ENCODE data around the gene INPP5A. TPM values are rescaled to one million over a fixed set of nuclear protein-coding genes. Genes with fewer than 3 reads are reported as not detected.

INPP5A gene
- total and polyA plus RNA-seq, 2 donors (not counting 1 experiment from before 2014, with no cell fraction given): 9.3 to 87.8 TPM

DNA sequence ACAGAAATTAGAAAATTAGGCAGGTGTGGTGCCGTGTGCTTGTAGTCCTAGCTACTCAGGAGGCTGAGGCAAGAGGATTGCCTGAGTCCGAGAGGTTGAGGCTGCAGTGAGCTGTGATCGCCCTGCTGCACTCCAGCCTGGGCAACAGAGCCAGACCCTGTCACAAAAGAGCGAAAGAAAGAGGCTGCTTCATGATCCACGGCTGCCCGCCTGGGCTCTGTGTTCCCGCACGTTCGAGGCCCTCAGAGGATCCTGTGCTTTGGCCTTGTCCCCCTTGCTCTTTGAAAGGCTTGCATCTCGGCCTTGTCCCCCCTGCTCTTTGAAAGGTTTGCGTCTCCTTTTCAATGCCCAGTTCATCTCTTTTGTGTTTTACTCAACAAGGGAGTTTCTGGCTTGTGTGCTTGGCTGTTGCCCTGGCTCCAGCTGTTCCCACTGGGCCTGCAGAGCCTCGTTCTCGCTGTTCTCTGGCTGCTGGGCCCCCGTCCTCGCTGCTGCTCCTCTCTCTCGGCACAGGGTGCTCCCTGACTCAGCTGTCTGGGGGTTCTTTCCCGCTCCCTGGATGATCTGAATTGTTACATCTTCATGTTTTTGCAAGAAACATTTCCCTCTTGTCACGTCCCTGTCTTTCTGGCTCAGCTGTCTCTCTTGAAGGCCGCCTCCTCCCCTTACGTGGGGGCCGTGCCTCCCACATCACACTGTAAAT lies 45.1 kb upstream of the INPP5A start:
- Histone ChIP-seq H3K27me3 (replicated peaks in 1 of 4; ENCODE audit: control extremely low read depth in 1 of 4, control insufficient read depth in 3 of 4, insufficient read depth in 4 of 4, low read length in 3 of 4) (peaks cover 0 to 9% (median under 1%) of the 10 kb centered on the region in 4 experiments), H2AFZ (ENCODE audit: insufficient read depth, low read depth, low read length, poor library complexity, severe bottlenecking) (no peak overlapping the region), H4K20me1 (ENCODE audit: control insufficient read depth, insufficient read depth, low read length, poor library complexity, severe bottlenecking) (no peaks in the 10 kb centered on the region), H3K36me3 (replicated peaks in 1 of 2; ENCODE audit: control extremely low read depth in 1 of 2, control insufficient read depth in 1 of 2, extremely low read depth in 1 of 2, insufficient read depth in 2 of 2, low read length in 1 of 2) (no peaks in the 10 kb centered on the region), H3K27ac (ENCODE audit: low read length in 2 of 2) (no peak overlapping the region), H3K79me2 (ENCODE audit: control insufficient read depth, insufficient read depth, low read length) (no peaks in the 10 kb centered on the region), H3K9ac (ENCODE audit: low read length) (no peak overlapping the region), H3K4me3 (ENCODE audit: control extremely low read depth in 1 of 5, extremely low read depth in 1 of 5, insufficient read depth in 1 of 5, low read depth in 2 of 5, low read length in 4 of 5) (no peak overlapping the region), H3K4me1 (ENCODE audit: control insufficient read depth in 2 of 2, insufficient read depth in 2 of 2, low read length in 2 of 2) (no peaks in the 10 kb centered on the region), H3K4me2 (replicated peaks; ENCODE audit: low read depth, low read length, poor library complexity, severe bottlenecking) (no peak overlapping the region), H3K9me3 (ENCODE audit: control extremely low read depth in 1 of 3, control insufficient read depth in 2 of 3, insufficient read depth in 1 of 3, low read length in 2 of 3) (peaks cover 0 to 15% (median 0%) of the 10 kb centered on the region in 3 donors)
- no peak overlapping the region for H3K4me3 Mint-ChIP-seq
- no peaks in the 10 kb centered on the region for H3K4me1 Mint-ChIP-seq
- intact Hi-C loops (cut with micrococcal nuclease): no loop called here
- no peak overlapping the region for H3K27ac Mint-ChIP-seq
- H3K27me3 Mint-ChIP-seq: peaks cover 12% of the 10 kb centered on the region
- no peak for ATAC-seq (ENCODE audit: low read depth)
- DNase-seq: no peak
- TF ChIP-seq CTCF (IDR thresholded peaks at IDR 0.05) (no peak), EZH2 (IDR thresholded peaks at IDR 0.05; ENCODE audit: borderline replicate concordance, insufficient read depth, low read depth, low read length, poor library complexity, severe bottlenecking) (no peak)
- POLR2A ChIA-PET: no interaction called here
- H3K9me3 Mint-ChIP-seq (ENCODE audit: insufficient read depth): no peaks in the 10 kb centered on the region
- 93% methylated on average over 21 of the region's 21 CpGs for WGBS (ENCODE audit: insufficient coverage)
- CTCF ChIA-PET: no interaction called here

- H4K20me1 ChIP-seq (ENCODE audit: control insufficient read depth, insufficient read depth, low read length, poor library complexity, severe bottlenecking): no peaks in the 10 kb centered on the region
- Mint-ChIP-seq H3K27me3 (peaks cover 12% of the 10 kb centered on the region), H3K4me1 (no peaks in the 10 kb centered on the region), H3K4me3 (no peak overlapping the region), H3K9me3 (ENCODE audit: insufficient read depth) (no peaks in the 10 kb centered on the region), H3K27ac (no peak overlapping the region)
- H3K79me2 ChIP-seq (ENCODE audit: control insufficient read depth, insufficient read depth, low read length): no peaks in the 10 kb centered on the region
- no peak for ATAC-seq (ENCODE audit: low read depth)
- TF ChIP-seq CTCF (IDR thresholded peaks at IDR 0.05): no peak
- TF ChIP-seq EZH2 (IDR thresholded peaks at IDR 0.05; ENCODE audit: borderline replicate concordance, insufficient read depth, low read depth, low read length, poor library complexity, severe bottlenecking): no peak
- no peaks in the 10 kb centered on the region for H3K36me3 ChIP-seq (replicated peaks in 1 of 2; ENCODE audit: control extremely low read depth in 1 of 2, control insufficient read depth in 1 of 2, extremely low read depth in 1 of 2, insufficient read depth in 2 of 2, low read length in 1 of 2)
- ChIA-PET CTCF (no interaction called here), POLR2A (no interaction called here)
- no peak overlapping the region for H3K4me2 ChIP-seq (replicated peaks; ENCODE audit: low read depth, low read length, poor library complexity, severe bottlenecking)
- H3K4me3 ChIP-seq (ENCODE audit: control extremely low read depth in 1 of 5, extremely low read depth in 1 of 5, insufficient read depth in 1 of 5, low read depth in 2 of 5, low read length in 4 of 5): no peak overlapping the region
- H2AFZ ChIP-seq (ENCODE audit: insufficient read depth, low read depth, low read length, poor library complexity, severe bottlenecking): no peak overlapping the region
- no peak for DNase-seq
- peaks cover 0 to 14% (median 2%) of the 10 kb centered on the region in 4 experiments for H3K27me3 ChIP-seq (replicated peaks in 1 of 4; ENCODE audit: control extremely low read depth in 1 of 4, control insufficient read depth in 3 of 4, insufficient read depth in 4 of 4, low read length in 3 of 4)
- H3K27ac ChIP-seq (ENCODE audit: low read length in 2 of 2): no peak overlapping the region
- H3K4me1 ChIP-seq (ENCODE audit: control insufficient read depth in 2 of 2, insufficient read depth in 2 of 2, low read length in 2 of 2): no peaks in the 10 kb centered on the region
- intact Hi-C loops (cut with micrococcal nuclease): no loop called here
- H3K9me3 ChIP-seq (ENCODE audit: control extremely low read depth in 1 of 3, control insufficient read depth in 2 of 3, insufficient read depth in 1 of 3, low read length in 2 of 3): peaks cover 0 to 15% (median 0%) of the 10 kb centered on the region in 3 donors
- WGBS (ENCODE audit: insufficient coverage): 89% methylated on average over 7 of the region's 8 CpGs
- H3K9ac ChIP-seq (ENCODE audit: low read length): no peak overlapping the region
Observed at GRCh38 chr10:132493246-132493755, 44.3 kb upstream of the INPP5A start.
